GM06990 (cell line): ENCODE data around the gene ENAH.

Experiments used
- DNase-seq: peaks from one replicate; pipeline ENCODE4 v3.0.0-alpha.2; 2011; ENCODE audit not compliant: insufficient read length; ENCODE audit errors: extremely low read depth
- H3K27me3 ChIP-seq: replicated peaks from 2 replicates; pipeline ENCODE4 v1.6.0; 2011; ENCODE audit warnings: low read length; ENCODE audit not compliant: control insufficient read depth, insufficient read depth
- H3K36me3 ChIP-seq: 2 replicates; pipeline ENCODE4 v1.5.1; 2011; ENCODE audit warnings: low read length; ENCODE audit not compliant: control insufficient read depth, insufficient read depth
- H3K4me3 ChIP-seq: replicated peaks from 2 replicates; pipeline ENCODE4 v1.5.1; 2011; ENCODE audit warnings: low read depth, mild to moderate bottlenecking, control low read depth, low read length
- CTCF ChIP-seq: IDR thresholded peaks from 2 replicates; pipeline ENCODE4 v1.5.1; 2011; ENCODE audit warnings: low read length, control low read depth, mild to moderate bottlenecking, inconsistent platforms; ENCODE audit not compliant: insufficient read depth, poor library complexity, severe bottlenecking

The ENAH gene

GRCh38 chr1:225539069-225539468 lies 113.9 kb downstream of the ENAH start:
- DNase-seq = no peak
- Histone ChIP-seq H3K36me3 (no peaks in the 10 kb centered on the region), H3K4me3 (no peak overlapping the region), H3K27me3 (no peaks in the 10 kb centered on the region)
- TF ChIP-seq CTCF = no peak

GRCh38 chr1:225537554-225538251 lies 115.2 kb downstream of the ENAH start:
- DNase-seq = no peak
- H3K36me3 ChIP-seq = no peaks in the 10 kb centered on the region
- TF ChIP-seq CTCF = no peak
- H3K27me3 ChIP-seq = no peaks in the 10 kb centered on the region
- no peak overlapping the region for H3K4me3 ChIP-seq

GRCh38 chr1:225535280-225535679 lies 117.6 kb downstream of the ENAH start:
- no peaks in the 10 kb centered on the region for H3K36me3 ChIP-seq
- no peak for TF ChIP-seq CTCF
- H3K27me3 ChIP-seq = no peaks in the 10 kb centered on the region
- no peak for DNase-seq
- H3K4me3 ChIP-seq = no peak overlapping the region

- Histone ChIP-seq H3K27me3 (no peaks in the 10 kb centered on the region), H3K4me3 (no peak overlapping the region), H3K36me3 (no peaks in the 10 kb centered on the region)
- DNase-seq = no peak
- no peak for TF ChIP-seq CTCF
Measured at GRCh38 chr1:225534772-225535171, 118.2 kb downstream of the ENAH start.

GRCh38 chr1:225534135-225534534 lies 118.8 kb downstream of the ENAH start:
- Histone ChIP-seq H3K36me3 (no peaks in the 10 kb centered on the region), H3K27me3 (no peaks in the 10 kb centered on the region), H3K4me3 (no peak overlapping the region)
- TF ChIP-seq CTCF = no peak
- DNase-seq = no peak

- no peaks in the 10 kb centered on the region; the same call in 1 of the 2 replicates for H3K27me3 ChIP-seq
- DNase-seq = no peak
- TF ChIP-seq CTCF = no peak
- H3K4me3 ChIP-seq = no peak overlapping the region
- H3K36me3 ChIP-seq = no peaks in the 10 kb centered on the region
Measured at GRCh38 chr1:225533238-225533637, 119.7 kb downstream of the ENAH start.
